IPS-NIHi11 (cell line): ENCODE results near the gene CACHD1.

Source experiments
- DNase-seq: peaks from one replicate; pipeline ENCODE4 v3.0.0; 2012; ENCODE audit warnings: mixed read lengths, low spot score

The CACHD1 gene

GRCh38 chr1:64549464-64550239 lies 79.7 kb downstream of the CACHD1 start:
- DNase-seq, result no peak

- no peak for DNase-seq
These were observed 80.6 kb downstream of the CACHD1 start for GRCh38 chr1:64550510-64550909.

GRCh38 chr1:64550946-64551605 lies 81.1 kb downstream of the CACHD1 start:
- no peak for DNase-seq

GRCh38 chr1:64553285-64553684 lies 83.4 kb downstream of the CACHD1 start:
- no peak for DNase-seq

GRCh38 chr1:64555947-64556346 lies 86.0 kb downstream of the CACHD1 start:
- DNase-seq, result no peak

- DNase-seq, result no peak
These were observed 92.1 kb downstream of the CACHD1 start for GRCh38 chr1:64561993-64562392.

- DNase-seq, result no peak
These were observed 94.1 kb downstream of the CACHD1 start for GRCh38 chr1:64563958-64564565.

- no peak for DNase-seq
These were observed 95.0 kb downstream of the CACHD1 start for GRCh38 chr1:64564891-64565290.

GRCh38 chr1:64567426-64568170 lies 97.7 kb downstream of the CACHD1 start:
- DNase-seq, result no peak

GRCh38 chr1:64568171-64568450 lies 98.2 kb downstream of the CACHD1 start:
- DNase-seq, result no peak

GRCh38 chr1:64569411-64569810 lies 99.5 kb downstream of the CACHD1 start:
- no peak for DNase-seq

- DNase-seq, result no peak
These were observed 100.4 kb downstream of the CACHD1 start for GRCh38 chr1:64570267-64570855.

- DNase-seq, result peak; percentile 41
These were observed 102.4 kb downstream of the CACHD1 start for GRCh38 chr1:64572222-64572900.

GRCh38 chr1:64574301-64574700 lies 104.4 kb downstream of the CACHD1 start:
- no peak for DNase-seq

GRCh38 chr1:64575881-64576676 lies 106.2 kb downstream of the CACHD1 start:
- no peak for DNase-seq

GRCh38 chr1:64578270-64578973 lies 108.5 kb downstream of the CACHD1 start:
- DNase-seq, result no peak

GRCh38 chr1:64579767-64580166 lies 109.8 kb downstream of the CACHD1 start:
- no peak for DNase-seq

GRCh38 chr1:64581135-64581842 lies 111.4 kb downstream of the CACHD1 start:
- DNase-seq, result no peak

- no peak for DNase-seq
These were observed 111.9 kb downstream of the CACHD1 start for GRCh38 chr1:64581843-64582185.

- no peak for DNase-seq
These were observed 114.5 kb downstream of the CACHD1 start for GRCh38 chr1:64584479-64584878.
